Prostate gland (tissue), 1 donor: ENCODE data around the gene TMEM132D.

Experiments used
- POLR2A ChIP-seq: fragments of 450-650 bp; IDR thresholded peaks from one replicate; pipeline ENCODE4 v1.6.1; 2016; ENCODE audit warnings: antibody characterized with exemption, mild to moderate bottlenecking
- POLR2AphosphoS5 ChIP-seq: sonication (generic); formaldehyde crosslinking; IDR thresholded peaks from one replicate; pipeline ENCODE4 v1.6.1; 2017; ENCODE audit warnings: antibody characterized with exemption

DNA sequence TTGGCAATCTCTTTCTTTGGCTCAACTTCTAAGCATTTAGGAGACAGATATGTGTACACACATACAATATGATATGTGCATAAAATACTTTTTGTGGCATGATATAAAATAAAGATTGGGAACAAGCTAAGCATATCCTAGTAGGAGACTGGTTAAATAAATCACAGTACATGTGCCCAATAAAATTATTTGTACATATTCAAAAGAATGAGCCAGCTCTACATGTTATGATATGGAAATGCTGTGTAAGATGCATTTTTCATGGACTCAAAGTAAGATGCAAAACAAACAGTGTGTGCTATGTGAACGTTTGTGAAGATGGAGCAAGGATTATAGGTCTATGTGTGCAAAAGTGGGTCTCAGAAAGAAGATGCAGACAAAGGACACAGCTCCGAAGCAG, 311.4 kb downstream of the TMEM132D start:
- TF ChIP-seq POLR2AphosphoS5 = no peak
- TF ChIP-seq POLR2A = no peak
